Thyroid gland (tissue), 4 donors: ENCODE measurements around the gene ASPG.

Experiments
- POLR2A ChIP-seq, 2 donors: fragments of 450-650 bp; IDR thresholded peaks; one replicate each; pipeline ENCODE4 v1.6.1; 2017; ENCODE audit warnings: antibody characterized with exemption in 2 of 2, mild to moderate bottlenecking in 2 of 2, moderate library complexity in 1 of 2
- TF ChIP-seq, protein P1 (sequence below), 6 experiments: fragments of 200-600 bp in 3 of 6; fragments of 450-650 bp in 3 of 6; sonication (generic) in 3 of 6; IDR thresholded peaks; one replicate each; pipeline ENCODE4 v1.5.1; 2016 to 2019; ENCODE audit warnings: antibody characterized with exemption in 6 of 6, mild to moderate bottlenecking in 2 of 6, inconsistent platforms in 1 of 6, moderate library complexity in 1 of 6

DNA sequence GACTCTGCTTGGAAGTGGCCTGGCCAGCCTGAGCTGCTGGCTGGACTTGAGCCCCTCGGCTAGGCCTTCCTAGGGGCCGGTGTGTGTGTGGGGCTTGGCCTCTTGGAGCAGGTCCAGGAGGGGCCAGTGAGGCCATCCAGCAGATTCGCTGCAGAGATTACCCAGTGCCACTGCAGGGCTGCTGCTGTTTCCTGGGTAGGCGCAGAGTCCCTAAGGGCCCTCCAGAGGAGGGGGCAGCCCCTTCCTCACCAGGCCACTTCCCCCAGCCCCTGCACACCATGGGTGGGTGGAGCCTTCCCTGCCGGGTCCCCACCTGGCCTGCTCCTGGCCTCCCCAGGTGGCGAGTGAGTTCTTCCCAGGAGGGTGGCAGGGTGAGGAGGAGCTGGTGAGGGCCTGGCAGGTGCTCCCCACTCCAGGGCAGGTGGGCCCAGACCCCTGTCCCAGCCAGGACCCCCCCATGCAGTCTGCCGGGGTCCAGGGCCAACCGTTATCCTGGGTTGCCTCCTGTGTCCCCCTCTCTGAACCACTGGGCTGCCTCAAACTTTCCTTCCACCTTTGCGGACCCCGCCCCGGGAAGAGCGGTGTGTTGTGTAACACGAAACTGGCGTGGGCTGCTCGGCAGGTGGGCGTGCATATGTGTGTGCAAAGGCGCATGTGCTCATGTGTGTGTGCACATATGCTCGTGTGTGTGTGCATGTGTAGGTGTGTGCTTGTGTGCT, 25.1 kb downstream of the ASPG start:
- no peak for TF ChIP-seq POLR2A (IDR thresholded peaks at IDR 0.05)
- TF ChIP-seq, protein P1, sequence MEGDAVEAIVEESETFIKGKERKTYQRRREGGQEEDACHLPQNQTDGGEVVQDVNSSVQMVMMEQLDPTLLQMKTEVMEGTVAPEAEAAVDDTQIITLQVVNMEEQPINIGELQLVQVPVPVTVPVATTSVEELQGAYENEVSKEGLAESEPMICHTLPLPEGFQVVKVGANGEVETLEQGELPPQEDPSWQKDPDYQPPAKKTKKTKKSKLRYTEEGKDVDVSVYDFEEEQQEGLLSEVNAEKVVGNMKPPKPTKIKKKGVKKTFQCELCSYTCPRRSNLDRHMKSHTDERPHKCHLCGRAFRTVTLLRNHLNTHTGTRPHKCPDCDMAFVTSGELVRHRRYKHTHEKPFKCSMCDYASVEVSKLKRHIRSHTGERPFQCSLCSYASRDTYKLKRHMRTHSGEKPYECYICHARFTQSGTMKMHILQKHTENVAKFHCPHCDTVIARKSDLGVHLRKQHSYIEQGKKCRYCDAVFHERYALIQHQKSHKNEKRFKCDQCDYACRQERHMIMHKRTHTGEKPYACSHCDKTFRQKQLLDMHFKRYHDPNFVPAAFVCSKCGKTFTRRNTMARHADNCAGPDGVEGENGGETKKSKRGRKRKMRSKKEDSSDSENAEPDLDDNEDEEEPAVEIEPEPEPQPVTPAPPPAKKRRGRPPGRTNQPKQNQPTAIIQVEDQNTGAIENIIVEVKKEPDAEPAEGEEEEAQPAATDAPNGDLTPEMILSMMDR (IDR thresholded peaks at IDR 0.05): no peak
